ENCODE measurements around the gene ZNF787.

The ZNF787 gene

DNA sequence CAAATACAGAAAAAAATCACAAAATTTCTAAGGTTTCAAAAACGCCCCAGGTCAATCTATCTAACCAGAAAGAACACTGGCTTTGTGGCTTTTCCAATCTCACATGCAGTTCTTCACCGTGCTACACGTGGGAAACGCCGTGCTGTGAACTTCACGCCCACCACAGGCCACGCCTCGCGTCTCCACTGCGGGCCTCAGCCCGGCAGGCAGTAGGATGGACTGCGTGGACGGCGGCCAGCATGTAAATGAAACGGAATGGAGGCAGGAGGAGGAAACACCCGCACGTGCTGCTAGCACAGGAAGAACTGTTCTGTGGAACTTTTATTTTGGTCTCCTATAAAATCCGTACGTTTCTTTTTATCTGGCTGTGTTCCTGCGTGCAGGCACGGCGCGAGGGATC lies 23.8 kb downstream of the ZNF787 start:
- peaks cover 53% of the 10 kb centered on the region; the same call in 1 of the 2 replicates for H3K36me3 ChIP-seq (ENCODE audit: insufficient read depth, low read length)
- H3K79me2 ChIP-seq (ENCODE audit: insufficient read depth, low read length), result peaks cover 8% of the 10 kb centered on the region; the same call in 1 of the 2 replicates

DNA sequence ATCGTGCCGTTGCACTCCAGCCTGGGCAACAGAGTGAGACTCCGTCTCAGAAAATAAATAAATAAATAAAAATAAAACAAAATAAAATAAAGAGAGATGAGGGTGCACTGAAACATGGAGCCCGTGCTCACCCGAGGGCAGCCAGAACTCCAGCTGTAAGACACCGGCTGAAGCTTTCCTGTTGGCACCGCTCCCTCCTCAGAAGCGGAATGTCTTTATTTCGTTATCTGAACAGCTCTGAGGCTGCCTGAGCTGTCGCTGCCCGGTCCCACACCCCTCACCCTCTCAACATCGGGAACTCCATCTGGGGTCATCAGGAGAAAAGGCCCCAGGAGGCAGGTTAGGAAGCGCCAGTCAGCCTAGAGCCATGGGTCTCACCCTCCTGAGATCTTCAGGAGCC lies 24.4 kb downstream of the ZNF787 start:
- Histone ChIP-seq H3K79me2 (ENCODE audit: insufficient read depth, low read length) (peaks cover 10% of the 10 kb centered on the region; the same call in 1 of the 2 replicates), H3F3A (ENCODE audit: low read depth) (no peaks in the 10 kb centered on the region), H3K4me1 (ENCODE audit: insufficient read depth, low read length, poor library complexity, severe bottlenecking) (no peaks in the 10 kb centered on the region), H3K9me3 (ENCODE audit: insufficient read depth, low read depth, low read length) (no peaks in the 10 kb centered on the region), H3K36me3 (ENCODE audit: insufficient read depth, low read length) (peaks cover 46% of the 10 kb centered on the region; the same call in 1 of the 2 replicates), H2AFZ (ENCODE audit: low read length) (no peak overlapping the region), H4K20me1 (ENCODE audit: insufficient read depth, low read length, poor library complexity, severe bottlenecking) (peaks cover 4% of the 10 kb centered on the region), H3K27me3 (ENCODE audit: insufficient read depth, low read length, poor library complexity, severe bottlenecking) (no peaks in the 10 kb centered on the region), H3K9ac (ENCODE audit: low read depth, low read length, poor library complexity, severe bottlenecking) (no peak overlapping the region), H3K4me3 (ENCODE audit: low read length, poor library complexity, severe bottlenecking) (no peak overlapping the region), H3K4me2 (ENCODE audit: low read depth, low read length, poor library complexity, severe bottlenecking) (no peak overlapping the region), H3K9me2 (replicated peaks; ENCODE audit: low read depth, low read length) (no peaks in the 10 kb centered on the region)
- TF ChIP-seq, protein P1, sequence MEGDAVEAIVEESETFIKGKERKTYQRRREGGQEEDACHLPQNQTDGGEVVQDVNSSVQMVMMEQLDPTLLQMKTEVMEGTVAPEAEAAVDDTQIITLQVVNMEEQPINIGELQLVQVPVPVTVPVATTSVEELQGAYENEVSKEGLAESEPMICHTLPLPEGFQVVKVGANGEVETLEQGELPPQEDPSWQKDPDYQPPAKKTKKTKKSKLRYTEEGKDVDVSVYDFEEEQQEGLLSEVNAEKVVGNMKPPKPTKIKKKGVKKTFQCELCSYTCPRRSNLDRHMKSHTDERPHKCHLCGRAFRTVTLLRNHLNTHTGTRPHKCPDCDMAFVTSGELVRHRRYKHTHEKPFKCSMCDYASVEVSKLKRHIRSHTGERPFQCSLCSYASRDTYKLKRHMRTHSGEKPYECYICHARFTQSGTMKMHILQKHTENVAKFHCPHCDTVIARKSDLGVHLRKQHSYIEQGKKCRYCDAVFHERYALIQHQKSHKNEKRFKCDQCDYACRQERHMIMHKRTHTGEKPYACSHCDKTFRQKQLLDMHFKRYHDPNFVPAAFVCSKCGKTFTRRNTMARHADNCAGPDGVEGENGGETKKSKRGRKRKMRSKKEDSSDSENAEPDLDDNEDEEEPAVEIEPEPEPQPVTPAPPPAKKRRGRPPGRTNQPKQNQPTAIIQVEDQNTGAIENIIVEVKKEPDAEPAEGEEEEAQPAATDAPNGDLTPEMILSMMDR (conservative IDR thresholded peaks at IDR 0.05; ENCODE audit: low read length), result no peak
- TF ChIP-seq EZH2phosphoT487 (IDR thresholded peaks at IDR 0.05; ENCODE audit: borderline replicate concordance), result no peak

More for the DNA sequence above, 23.8 kb downstream of the ZNF787 start:
- no peak for TF ChIP-seq EZH2phosphoT487 (IDR thresholded peaks at IDR 0.05; ENCODE audit: borderline replicate concordance)
- TF ChIP-seq, protein P1 (conservative IDR thresholded peaks at IDR 0.05; ENCODE audit: low read length), result no peak
- peaks cover 7% of the 10 kb centered on the region for H4K20me1 ChIP-seq (ENCODE audit: insufficient read depth, low read length, poor library complexity, severe bottlenecking)
- no peak overlapping the region for H3K4me3 ChIP-seq (ENCODE audit: low read length, poor library complexity, severe bottlenecking)
- H3F3A ChIP-seq (ENCODE audit: low read depth), result no peaks in the 10 kb centered on the region
- H3K9ac ChIP-seq (ENCODE audit: low read depth, low read length, poor library complexity, severe bottlenecking), result no peak overlapping the region
- no peak overlapping the region for H2AFZ ChIP-seq (ENCODE audit: low read length)
- H3K9me2 ChIP-seq (replicated peaks; ENCODE audit: low read depth, low read length), result no peaks in the 10 kb centered on the region
- no peak overlapping the region for H3K4me2 ChIP-seq (ENCODE audit: low read depth, low read length, poor library complexity, severe bottlenecking)
- H3K9me3 ChIP-seq (ENCODE audit: insufficient read depth, low read depth, low read length), result no peaks in the 10 kb centered on the region
- H3K27me3 ChIP-seq (ENCODE audit: insufficient read depth, low read length, poor library complexity, severe bottlenecking), result no peaks in the 10 kb centered on the region
- H3K4me1 ChIP-seq (ENCODE audit: insufficient read depth, low read length, poor library complexity, severe bottlenecking), result no peaks in the 10 kb centered on the region

DNA sequence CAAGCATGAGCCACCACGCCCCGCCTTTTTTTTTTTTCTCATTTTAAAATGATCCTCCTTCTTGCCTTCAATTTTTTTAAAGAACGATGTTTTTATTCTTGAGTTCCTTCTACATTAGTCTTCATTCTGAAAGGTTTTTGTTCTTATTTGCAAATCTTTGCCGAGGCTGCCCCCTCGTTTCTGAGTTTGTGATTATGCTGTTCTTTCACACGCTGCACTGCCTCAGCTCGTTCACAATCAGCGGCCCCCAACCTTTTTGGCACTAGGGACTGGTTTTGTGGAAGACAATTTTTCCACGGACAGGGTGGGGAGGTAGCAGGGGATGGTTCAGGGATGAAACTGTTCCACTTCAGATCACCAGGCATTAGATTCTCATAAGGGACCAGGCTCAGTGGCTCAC lies 26.6 kb downstream of the ZNF787 start:
- Histone ChIP-seq H3K9ac (ENCODE audit: low read depth, low read length, poor library complexity, severe bottlenecking) (no peak overlapping the region), H3K4me3 (ENCODE audit: low read length, poor library complexity, severe bottlenecking) (no peak overlapping the region), H3K4me1 (ENCODE audit: insufficient read depth, low read length, poor library complexity, severe bottlenecking) (no peaks in the 10 kb centered on the region), H3K36me3 (ENCODE audit: insufficient read depth, low read length) (peaks cover 26% of the 10 kb centered on the region; the same call in 1 of the 2 replicates), H3F3A (ENCODE audit: low read depth) (no peaks in the 10 kb centered on the region), H4K20me1 (ENCODE audit: insufficient read depth, low read length, poor library complexity, severe bottlenecking) (peaks cover 11% of the 10 kb centered on the region), H3K79me2 (ENCODE audit: insufficient read depth, low read length) (peaks cover 17% of the 10 kb centered on the region; the same call in 1 of the 2 replicates), H2AFZ (ENCODE audit: low read length) (no peak overlapping the region), H3K9me2 (replicated peaks; ENCODE audit: low read depth, low read length) (no peaks in the 10 kb centered on the region), H3K27me3 (ENCODE audit: insufficient read depth, low read length, poor library complexity, severe bottlenecking) (no peaks in the 10 kb centered on the region), H3K9me3 (ENCODE audit: insufficient read depth, low read depth, low read length) (no peaks in the 10 kb centered on the region), H3K4me2 (ENCODE audit: low read depth, low read length, poor library complexity, severe bottlenecking) (no peak overlapping the region)
- TF ChIP-seq EZH2phosphoT487 (IDR thresholded peaks at IDR 0.05; ENCODE audit: borderline replicate concordance), result no peak

Measured in Loucy (cell line).